Fibroblast of lung (primary cell): ENCODE results near the gene PCSK9. TPM values are rescaled to one million over a fixed set of nuclear protein-coding genes. Genes with fewer than 3 reads are reported as not detected.
"Not testable (repeated sequence)": the region's sequence is repeated elsewhere in the genome, so short reads cannot be mapped to it uniquely, and the experiment has no call there.

ENCODE experiments used
- DNase-seq, 2 donors: peaks; one replicate each; pipeline versions ENCODE4 v3.0.0 to v3.0.0-alpha.2; 2010; ENCODE audit warnings: low read depth in 2 of 2
- H2AFZ ChIP-seq: 2 replicates; pipeline ENCODE4 v1.5.1; 2012; ENCODE audit warnings: low read length, control low read depth, inconsistent platforms
- H3K27ac ChIP-seq: 2 replicates; pipeline ENCODE4 v1.5.1; 2011; ENCODE audit warnings: low read length, control low read depth; ENCODE audit not compliant: insufficient read depth
- H3K27me3 ChIP-seq: 2 replicates; pipeline ENCODE4 v1.5.1; 2011; ENCODE audit warnings: mild to moderate bottlenecking, low read length; ENCODE audit not compliant: control insufficient read depth, insufficient read depth
- H3K36me3 ChIP-seq: 2 replicates; pipeline ENCODE4 v1.5.1; 2011; ENCODE audit warnings: low read length; ENCODE audit not compliant: control insufficient read depth, insufficient read depth
- H3K4me1 ChIP-seq: 2 replicates; pipeline ENCODE4 v1.5.1; 2011; ENCODE audit warnings: low read length; ENCODE audit not compliant: control insufficient read depth, insufficient read depth; ENCODE audit errors: extremely low read depth
- H3K4me2 ChIP-seq: 2 replicates; pipeline ENCODE4 v1.5.1; 2011; ENCODE audit warnings: low read length, control low read depth; ENCODE audit not compliant: insufficient read depth; ENCODE audit errors: extremely low read depth
- H3K4me3 ChIP-seq, 4 experiments: fragments of 200-600 bp in 1 of 4; sonication (generic) in 1 of 4; replicated peaks in 1 of 4; 2 replicates each; pipeline ENCODE4 v1.5.1; 2011 to 2016; ENCODE audit warnings: low read length in 4 of 4, low read depth in 3 of 4, mild to moderate bottlenecking in 3 of 4, control low read depth in 2 of 4, inconsistent platforms in 1 of 4, mixed read lengths in 1 of 4; ENCODE audit not compliant: insufficient read depth in 1 of 4; ENCODE audit errors: control extremely low read depth in 1 of 4
- H3K79me2 ChIP-seq: 2 replicates; pipeline ENCODE4 v1.5.1; 2012; ENCODE audit warnings: mild to moderate bottlenecking, low read length, inconsistent platforms; ENCODE audit not compliant: control insufficient read depth, insufficient read depth
- H3K9ac ChIP-seq: 2 replicates; pipeline ENCODE4 v1.5.1; 2011; ENCODE audit warnings: mild to moderate bottlenecking, low read length, control low read depth; ENCODE audit not compliant: insufficient read depth
- H3K9me3 ChIP-seq: 2 replicates; pipeline ENCODE4 v1.5.1; 2012; ENCODE audit warnings: low read depth, low read length; ENCODE audit not compliant: control insufficient read depth, insufficient read depth
- H4K20me1 ChIP-seq: 2 replicates; pipeline ENCODE4 v1.5.1; 2011; ENCODE audit warnings: low read length; ENCODE audit not compliant: control insufficient read depth, insufficient read depth; ENCODE audit errors: extremely low read depth
- CTCF ChIP-seq, 2 donors: IDR thresholded peaks in 1 of 2; conservative IDR thresholded peaks in 1 of 2; 1 replicate in 1 of 2; 2 replicates in 1 of 2; pipeline ENCODE4 v1.5.1; 2011 to 2012; ENCODE audit warnings: low read length in 2 of 2, control low read depth in 1 of 2, inconsistent platforms in 1 of 2, low read depth in 1 of 2, mild to moderate bottlenecking in 1 of 2
- EZH2 ChIP-seq: IDR thresholded peaks from 2 replicates; pipeline ENCODE4 v1.5.1; 2012; ENCODE audit warnings: low read length, control low read depth, mild to moderate bottlenecking; ENCODE audit errors: missing control alignments
- polyA plus RNA-seq, 2 donors: library from polyadenylated mRNA; depleted of rRNA in 1 of 2; stranded (reverse) in 1 of 2; unstranded in 1 of 2; fragments of >200 nt; gene quantifications; 2 replicates each; pipeline ENCODE4 v1.2.1, GENCODE V29; 2011 to 2012; ENCODE audit warnings: missing spikeins in 1 of 2
- total RNA-seq: library from RNA; depleted of rRNA; stranded (reverse); fragments of >200 nt; gene quantifications from 2 replicates; pipeline ENCODE4 v1.2.1, GENCODE V29; 2014

PCSK9 gene
- total and polyA plus RNA-seq, 2 donors (not counting 1 experiment from before 2014, with no cell fraction given): 0.70 to 2.0 TPM

- H3K27me3 ChIP-seq, DNase-seq, H4K20me1 ChIP-seq, H3K4me1 ChIP-seq, H3K4me2 ChIP-seq, H3K4me3 ChIP-seq, H3K27ac ChIP-seq, H3K9ac ChIP-seq, H2AFZ ChIP-seq, H3K9me3 ChIP-seq, H3K79me2 ChIP-seq, H3K36me3 ChIP-seq: not testable (repeated sequence)
These were observed 12.7 kb upstream of the PCSK9 start for GRCh38 chr1:55026682-55027081.

GRCh38 chr1:55031098-55031497, 8.2 kb upstream of the PCSK9 start:
- H4K20me1 ChIP-seq, H2AFZ ChIP-seq, H3K4me2 ChIP-seq, H3K36me3 ChIP-seq, H3K9ac ChIP-seq, DNase-seq, H3K79me2 ChIP-seq, H3K27ac ChIP-seq, H3K4me1 ChIP-seq, H3K4me3 ChIP-seq, H3K9me3 ChIP-seq: not testable (repeated sequence)
- peaks cover 26% of the 10 kb centered on the region for H3K27me3 ChIP-seq

- TF ChIP-seq CTCF (conservative IDR thresholded peaks at IDR 0.05 in 1 of 2, IDR thresholded peaks at IDR 0.05 in 1 of 2; ENCODE audit: low read depth in 1 of 2, low read length in 2 of 2) (no peak), EZH2 (no peak)
- H3K79me2 ChIP-seq: no peaks in the 10 kb centered on the region
- peaks cover 43% of the 10 kb centered on the region for H3K27me3 ChIP-seq
These were observed 6.1 kb upstream of the PCSK9 start for GRCh38 chr1:55033265-55033614.

GRCh38 chr1:55034476-55035133, 4.7 kb upstream of the PCSK9 start:
- no peaks in the 10 kb centered on the region for H3K9me3 ChIP-seq
- no peaks in the 10 kb centered on the region for H3K4me1 ChIP-seq
- DNase-seq: no peak
- H3K27me3 ChIP-seq: peaks cover 56% of the 10 kb centered on the region
- no peak overlapping the region for H3K4me2 ChIP-seq
- H3K36me3 ChIP-seq: no peaks in the 10 kb centered on the region
- H2AFZ ChIP-seq: no peak overlapping the region
- no peak for TF ChIP-seq EZH2
- TF ChIP-seq CTCF (conservative IDR thresholded peaks at IDR 0.05 in 1 of 2, IDR thresholded peaks at IDR 0.05 in 1 of 2; ENCODE audit: low read depth in 1 of 2, low read length in 2 of 2): no peak
- no peak overlapping the region for H3K27ac ChIP-seq
- H4K20me1 ChIP-seq: no peaks in the 10 kb centered on the region
- no peaks in the 10 kb centered on the region for H3K79me2 ChIP-seq
- no peak overlapping the region for H3K4me3 ChIP-seq
- H3K9ac ChIP-seq: no peak overlapping the region

More at GRCh38 chr1:55033265-55033614, 6.1 kb upstream of the PCSK9 start:
- Histone ChIP-seq H3K4me1 (no peaks in the 10 kb centered on the region), H3K36me3 (no peaks in the 10 kb centered on the region), H3K27ac (no peak overlapping the region), H4K20me1 (no peaks in the 10 kb centered on the region), H3K4me3 (no peak overlapping the region), H3K9me3 (no peaks in the 10 kb centered on the region), H2AFZ (no peak overlapping the region), H3K9ac (no peak overlapping the region), H3K4me2 (no peak overlapping the region)
- DNase-seq: no peak
